PC-3 (cell line): ENCODE data around the gene CD44. TPM values are rescaled to one million over a fixed set of nuclear protein-coding genes. Genes with fewer than 3 reads are reported as not detected.

Source experiments
- ATAC-seq: fragments of 200-7000 bp; cut with Tn5 transposase; 2 replicates; pipeline ENCODE4 v1.9.1; 2020; ENCODE audit warnings: mild to moderate bottlenecking, moderate library complexity
- BruUV-seq: library from RNA; stranded (reverse); fragments of 400-500 nt; replicated peaks from 2 replicates; lab custom pipeline; 2021; lab: Mats Ljungman, UMichigan
- CTCF ChIA-PET: fragments of 300-600 bp; sonication (Branson Sonifier 250); formaldehyde crosslinking; loops from one replicate; lab custom pipeline; 2022; ENCODE audit warnings: antibody characterized with exemption; lab: Charles Lee
- POLR2A ChIA-PET: fragments of 300-600 bp; sonication (Branson Sonifier 250); formaldehyde crosslinking; loops from one replicate; lab custom pipeline; 2022; ENCODE audit warnings: antibody characterized with exemption; ENCODE audit not compliant: unreplicated experiment; lab: Charles Lee
- DNase-seq: peaks from one replicate; pipeline ENCODE4 v3.0.0-alpha.2; 2015
- H2AFZ ChIP-seq: fragments of 300-600 bp; sonication (generic); 2 replicates; pipeline ENCODE4 v1.6.0; 2016; ENCODE audit warnings: antibody characterized with exemption, low read length
- H3F3A ChIP-seq: fragments of 300-600 bp; sonication (generic); one replicate; pipeline ENCODE4 v1.6.0; 2017; ENCODE audit warnings: antibody characterized with exemption, low read length, control low read depth, mild to moderate bottlenecking; ENCODE audit not compliant: unreplicated experiment
- H3K27ac ChIP-seq: fragments of 300-600 bp; sonication (generic); 2 replicates; pipeline ENCODE4 v1.5.1; 2016; ENCODE audit warnings: mild to moderate bottlenecking, low read length
- H3K27me3 ChIP-seq: fragments of 300-600 bp; sonication (generic); 2 replicates; pipeline ENCODE4 v1.6.1; 2016; ENCODE audit warnings: low read length, mixed read lengths
- H3K36me3 ChIP-seq: fragments of 300-600 bp; sonication (generic); 2 replicates; pipeline ENCODE4 v1.6.1; 2016; ENCODE audit warnings: low read depth, mixed run types, low read length, mixed read lengths
- H3K4me1 ChIP-seq: fragments of 300-600 bp; sonication (generic); 2 replicates; pipeline ENCODE4 v1.5.1; 2016; ENCODE audit warnings: low read length; ENCODE audit not compliant: insufficient read depth
- H3K4me2 ChIP-seq: fragments of 300-600 bp; sonication (generic); 2 replicates; pipeline ENCODE4 v1.6.0; 2016; ENCODE audit warnings: low read length
- H3K4me3 ChIP-seq: fragments of 300-600 bp; sonication (generic); 2 replicates; pipeline ENCODE4 v1.5.1; 2016; ENCODE audit warnings: mild to moderate bottlenecking, low read length, mixed read lengths
- H3K79me2 ChIP-seq: fragments of 300-600 bp; sonication (generic); 2 replicates; pipeline ENCODE4 v1.6.1; 2017; ENCODE audit warnings: low read length, mixed read lengths
- H3K9ac ChIP-seq: fragments of 300-600 bp; sonication (generic); 2 replicates; pipeline ENCODE4 v1.6.0; 2016; ENCODE audit warnings: mild to moderate bottlenecking, low read length
- H3K9me2 ChIP-seq: fragments of 300-600 bp; sonication (generic); replicated peaks from 2 replicates; pipeline ENCODE4 v1.6.1; 2016; ENCODE audit warnings: mixed run types, low read length, mixed read lengths
- H3K9me3 ChIP-seq: fragments of 300-600 bp; sonication (generic); 2 replicates; pipeline ENCODE4 v1.6.1; 2016; ENCODE audit warnings: low read length, mixed read lengths
- H4K20me1 ChIP-seq: fragments of 300-600 bp; sonication (generic); 2 replicates; pipeline ENCODE4 v1.6.1; 2016; ENCODE audit warnings: low read length, mixed read lengths
- EZH2 ChIP-seq: fragments of 300-600 bp; sonication (generic); IDR thresholded peaks from one replicate; pipeline ENCODE4 v1.6.1; 2017; ENCODE audit warnings: antibody characterized with exemption, mild to moderate bottlenecking, low read length; ENCODE audit not compliant: unreplicated experiment
- EZH2phosphoT487 ChIP-seq: fragments of 300-600 bp; sonication (generic); IDR thresholded peaks from 2 replicates; pipeline ENCODE4 v1.6.1; 2018; ENCODE audit warnings: mild to moderate bottlenecking, antibody characterized with exemption, low read length, borderline replicate concordance
- intact Hi-C: fragments of 100-400 bp; cut with micrococcal nuclease; formaldehyde crosslinking; loops from 2 replicates; pipeline ENCODE4 v1.9.0; 2023
- total RNA-seq: library from RNA; depleted of rRNA; stranded (reverse); fragments of >200 nt; gene quantifications from 2 replicates; pipeline ENCODE4 v1.2.3, GENCODE V29; 2014
- TF ChIP-seq, protein P1 (sequence below): fragments of 300-600 bp; sonication (generic); conservative IDR thresholded peaks from 2 replicates; pipeline ENCODE4 v1.5.1; 2017; ENCODE audit warnings: antibody characterized with exemption, low read depth, mild to moderate bottlenecking, low read length

CD44 gene
- total RNA-seq, 1 experiment from 2014 or later: 181 TPM

DNA sequence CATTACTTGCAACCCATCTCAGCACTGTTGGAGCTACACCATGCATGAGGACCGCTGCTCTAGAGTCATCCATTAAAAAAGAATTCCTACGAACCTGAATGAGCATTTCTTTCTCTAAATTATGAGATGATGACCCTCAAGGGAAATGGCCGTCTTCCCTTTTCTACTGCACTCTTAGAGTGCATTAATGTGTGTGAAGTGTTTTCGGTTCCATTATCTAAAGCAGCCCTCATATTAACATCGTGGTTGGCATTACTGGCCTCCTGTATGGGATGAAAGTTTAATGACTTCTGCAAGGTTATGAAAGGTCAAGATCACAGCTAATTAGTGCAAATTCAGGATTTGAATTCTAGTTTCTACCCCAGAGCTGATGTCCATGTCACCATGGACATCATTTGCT, 16.7 kb downstream of the CD44 start:
- ChIA-PET POLR2A (no interaction called here), CTCF (no interaction called here)
- DNase-seq (no peak), ATAC-seq (no peak)
- Histone ChIP-seq H3K9ac (no peak overlapping the region), H3K79me2 (peaks cover 100% of the 10 kb centered on the region), H3K27ac (no peak overlapping the region), H4K20me1 (peaks cover 97% of the 10 kb centered on the region), H2AFZ (no peak overlapping the region), H3K9me2 (no peaks in the 10 kb centered on the region), H3K9me3 (no peaks in the 10 kb centered on the region), H3K4me3 (no peak overlapping the region), H3K27me3 (no peaks in the 10 kb centered on the region), H3K4me2 (no peak overlapping the region), H3F3A (no peaks in the 10 kb centered on the region), H3K4me1 (no peaks in the 10 kb centered on the region; the same call in 1 of the 2 replicates), H3K36me3 (peaks cover 87% of the 10 kb centered on the region)
- no TSS peak for BruUV-seq
- TF ChIP-seq, protein P1, sequence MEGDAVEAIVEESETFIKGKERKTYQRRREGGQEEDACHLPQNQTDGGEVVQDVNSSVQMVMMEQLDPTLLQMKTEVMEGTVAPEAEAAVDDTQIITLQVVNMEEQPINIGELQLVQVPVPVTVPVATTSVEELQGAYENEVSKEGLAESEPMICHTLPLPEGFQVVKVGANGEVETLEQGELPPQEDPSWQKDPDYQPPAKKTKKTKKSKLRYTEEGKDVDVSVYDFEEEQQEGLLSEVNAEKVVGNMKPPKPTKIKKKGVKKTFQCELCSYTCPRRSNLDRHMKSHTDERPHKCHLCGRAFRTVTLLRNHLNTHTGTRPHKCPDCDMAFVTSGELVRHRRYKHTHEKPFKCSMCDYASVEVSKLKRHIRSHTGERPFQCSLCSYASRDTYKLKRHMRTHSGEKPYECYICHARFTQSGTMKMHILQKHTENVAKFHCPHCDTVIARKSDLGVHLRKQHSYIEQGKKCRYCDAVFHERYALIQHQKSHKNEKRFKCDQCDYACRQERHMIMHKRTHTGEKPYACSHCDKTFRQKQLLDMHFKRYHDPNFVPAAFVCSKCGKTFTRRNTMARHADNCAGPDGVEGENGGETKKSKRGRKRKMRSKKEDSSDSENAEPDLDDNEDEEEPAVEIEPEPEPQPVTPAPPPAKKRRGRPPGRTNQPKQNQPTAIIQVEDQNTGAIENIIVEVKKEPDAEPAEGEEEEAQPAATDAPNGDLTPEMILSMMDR: no peak
- no peak for TF ChIP-seq EZH2
- no peak for TF ChIP-seq EZH2phosphoT487
- intact Hi-C loops: no loop called here

DNA sequence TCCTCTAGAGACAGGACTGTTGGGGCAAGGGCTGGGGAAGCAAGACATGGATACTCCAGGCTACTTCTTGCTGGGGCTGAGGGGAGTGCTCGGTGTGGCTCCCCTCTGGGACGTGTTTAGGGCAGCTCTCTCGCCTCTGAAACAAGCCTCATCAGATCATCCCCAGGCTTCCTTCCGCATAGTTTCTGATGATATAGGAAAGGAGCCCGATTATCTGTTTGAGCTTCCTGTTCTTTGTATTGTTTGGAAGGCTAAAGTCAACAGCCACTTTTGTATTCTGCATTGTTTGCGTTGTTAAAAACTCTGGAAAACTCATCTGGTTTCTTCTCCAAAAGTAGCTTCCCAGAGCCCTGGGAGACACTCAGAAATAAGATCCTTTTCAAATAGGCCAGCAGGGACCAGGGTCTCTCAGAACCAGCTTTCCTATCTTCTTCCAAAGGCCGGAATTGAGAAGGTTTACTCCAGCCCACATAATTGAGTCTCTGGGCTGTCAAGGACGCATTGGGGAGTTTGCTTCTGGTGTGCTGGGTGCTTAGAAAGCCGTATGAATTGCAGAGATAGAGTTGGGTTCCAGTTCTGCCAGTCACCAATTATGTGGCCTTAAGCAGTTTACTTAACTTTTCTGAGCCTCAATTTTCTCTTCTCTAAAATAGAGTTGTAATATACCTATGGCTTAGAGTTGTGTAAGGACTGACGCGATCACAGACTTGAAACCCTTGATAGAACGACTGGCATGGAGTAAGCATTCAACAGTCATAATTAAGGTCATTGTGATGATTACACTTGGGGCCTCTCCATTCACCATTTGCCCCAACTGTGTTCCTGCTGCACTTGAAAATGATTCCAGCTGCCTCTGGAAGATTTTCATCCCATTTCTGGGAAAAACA, 19.1 kb downstream of the CD44 start:
- Histone ChIP-seq H3K36me3 (peaks cover 71% of the 10 kb centered on the region), H3K4me2 (no peak overlapping the region)
- CTCF ChIA-PET: no interaction called here

More for the DNA sequence above, 19.1 kb downstream of the CD44 start:
- Histone ChIP-seq H3K9ac (no peak overlapping the region), H2AFZ (no peak overlapping the region), H3K9me2 (no peaks in the 10 kb centered on the region), H3K4me3 (no peak overlapping the region), H3F3A (no peaks in the 10 kb centered on the region), H3K79me2 (peaks cover 100% of the 10 kb centered on the region), H4K20me1 (peaks cover 90% of the 10 kb centered on the region), H3K4me1 (peaks cover 13% of the 10 kb centered on the region), H3K9me3 (no peaks in the 10 kb centered on the region), H3K27me3 (no peaks in the 10 kb centered on the region), H3K27ac (no peak overlapping the region)
- intact Hi-C loops: no loop called here
- no peak for ATAC-seq
- POLR2A ChIA-PET: no interaction called here
- TF ChIP-seq EZH2: no peak
- TF ChIP-seq, protein P1: no peak
- no peak for TF ChIP-seq EZH2phosphoT487
- BruUV-seq: no TSS peak
- no peak for DNase-seq
